Lung (tissue), 12 donors: ENCODE results near the gene VEGFB. TPM values are rescaled to one million over a fixed set of nuclear protein-coding genes. Genes with fewer than 3 reads are reported as not detected.

Source experiments
- ATAC-seq: fragments of 200-7000 bp; cut with Tn5 transposase; one replicate; pipeline ENCODE4 v1.9.1; 2020; ENCODE audit warnings: moderate number of reproducible peaks; ENCODE audit not compliant: insufficient read depth, low FRiP score
- DNase-seq, 3 donors: peaks; one replicate each; pipeline ENCODE4 v3.0.0-alpha.2; 2013 to 2017
- H3K27ac ChIP-seq, 2 donors: one replicate each; pipeline ENCODE4 v1.5.1; 2013; ENCODE audit warnings: mild to moderate bottlenecking in 2 of 2, moderate library complexity in 2 of 2, control low read depth in 1 of 2, inconsistent platforms in 1 of 2, low read depth in 1 of 2, low read length in 1 of 2
- H3K27me3 ChIP-seq, 3 donors: one replicate each; pipeline ENCODE4 v1.5.1; 2013; ENCODE audit warnings: low read length in 2 of 3; ENCODE audit not compliant: control insufficient read depth in 3 of 3, insufficient read depth in 3 of 3
- H3K36me3 ChIP-seq, 4 donors: one replicate each; pipeline ENCODE4 v1.5.1; 2013; ENCODE audit warnings: low read length in 4 of 4, mild to moderate bottlenecking in 1 of 4, moderate library complexity in 1 of 4; ENCODE audit not compliant: control insufficient read depth in 4 of 4, insufficient read depth in 4 of 4
- H3K4me1 ChIP-seq, 5 donors: one replicate each; pipeline ENCODE4 v1.5.1; 2013; ENCODE audit warnings: low read length in 5 of 5, mild to moderate bottlenecking in 2 of 5, moderate library complexity in 1 of 5; ENCODE audit not compliant: control insufficient read depth in 5 of 5, insufficient read depth in 5 of 5
- H3K4me3 ChIP-seq: one replicate; pipeline ENCODE4 v1.5.1; 2013; ENCODE audit warnings: mild to moderate bottlenecking, control low read depth, moderate library complexity
- H3K9ac ChIP-seq, 2 donors: one replicate each; pipeline ENCODE4 v1.5.1; 2013; ENCODE audit warnings: low read length in 2 of 2, control low read depth in 1 of 2; ENCODE audit not compliant: insufficient read depth in 1 of 2
- H3K9me3 ChIP-seq, 4 donors: one replicate each; pipeline ENCODE4 v1.5.1; 2013; ENCODE audit warnings: low read length in 3 of 4, mild to moderate bottlenecking in 1 of 4, moderate library complexity in 1 of 4; ENCODE audit not compliant: control insufficient read depth in 4 of 4, insufficient read depth in 3 of 4
- WGBS, 2 donors: extraction: QIAGEN DNeasy Blood & Tissue Kit; methylation state at CpG; one replicate each; pipeline ENCODE4 v1.1.7; 2013; 5-methylcytosine and 5-hydroxymethylcytosine counted together
- polyA plus RNA-seq, 2 donors: library from polyadenylated mRNA; stranded (reverse); fragments of 200-250 nt; gene quantifications; one replicate each; pipeline ENCODE4 v1.2.1, GENCODE V29; 2013
- total RNA-seq, 2 donors: library from RNA; depleted of rRNA in 1 of 2; stranded (reverse); fragments of >200 nt in 1 of 2; gene quantifications; one replicate each; pipeline ENCODE4 v1.2.1, GENCODE V29; 2014 to 2021
- TF ChIP-seq, protein P1 (sequence below): IDR thresholded peaks from 2 replicates; pipeline ENCODE4 v1.5.1; 2012; ENCODE audit warnings: mild to moderate bottlenecking; ENCODE audit errors: control extremely low read depth, extremely low read depth
- donor health status: control.
- donor health status: control.
- donor health status: Bipolar disorder and iron deficiency.
- donor health status: healthy.
- donor health status: DM: yes; HTN: yes; CAD: no.

The VEGFB gene
- total and polyA plus RNA-seq, 4 donors = 37.8 to 124 (median 79.4) TPM

DNA sequence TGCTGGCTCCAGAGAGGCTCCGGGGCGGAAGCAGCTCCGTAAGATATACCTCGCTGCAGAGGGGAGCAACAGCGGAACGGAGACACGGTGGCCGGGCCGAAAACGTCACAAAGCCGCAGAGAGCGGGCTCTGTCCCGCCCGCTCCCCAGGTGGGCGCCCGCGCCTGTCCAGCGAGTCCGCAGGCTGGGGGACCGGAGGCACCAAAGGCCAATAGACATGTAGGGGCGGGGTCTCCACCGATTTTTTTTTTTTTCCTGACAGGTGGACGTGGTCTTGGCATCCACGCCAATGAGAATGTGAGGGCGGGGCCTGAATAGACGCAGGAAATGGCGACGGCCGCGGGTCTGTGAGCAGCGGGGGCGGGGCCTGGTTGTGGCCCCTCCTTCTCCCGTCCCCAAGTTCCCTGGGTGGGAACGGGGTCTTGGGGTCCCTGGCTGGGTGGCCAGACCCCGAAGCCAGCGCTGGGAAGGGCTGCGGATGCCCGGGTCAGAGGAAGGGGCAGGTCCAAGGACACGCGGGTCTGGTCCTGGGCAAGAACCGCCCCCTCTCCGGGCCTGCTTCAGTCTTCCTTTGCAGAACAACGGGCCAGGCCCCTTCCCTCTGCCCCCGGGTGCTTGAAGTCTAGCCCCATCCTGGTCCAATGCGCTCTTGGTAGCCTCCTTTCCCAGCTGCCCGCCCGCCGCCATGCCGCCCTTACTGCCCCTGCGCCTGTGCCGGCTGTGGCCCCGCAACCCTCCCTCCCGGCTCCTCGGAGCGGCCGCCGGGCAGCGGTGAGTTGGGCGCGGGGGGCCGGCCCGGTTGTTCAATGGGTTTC is 4.0 kb upstream of the VEGFB start, which contains the start of gene DNAJC4:
Gene DNAJC4 (plus strand): TSS at position 378 of the 814 bp plus-strand sequence. CDS start 307 bp downstream, at position 685.
- no peaks in the 10 kb centered on the region for H3K27me3 ChIP-seq
- H3K27ac ChIP-seq = peak within 1 kb of the TSS; percentile 90 to 95
- H3K4me1 ChIP-seq = peaks cover 0 to 43% (median 9%) of the 10 kb centered on the region in 5 donors
- H3K9ac ChIP-seq = peak within 1 kb of the TSS; percentile 55 to 78
- 0 to 1% methylated on average over 62 of the region's 62 CpGs for WGBS, 2 donors
- H3K4me3 ChIP-seq = peak within 1 kb of the TSS; percentile 37
- DNase-seq (peak; percentile 94 to 96 (median 95)), ATAC-seq (peak; percentile 51)
- H3K9me3 ChIP-seq = no peaks in the 10 kb centered on the region
- H3K36me3 ChIP-seq = no peaks in the 10 kb centered on the region
- TF ChIP-seq, protein P1, sequence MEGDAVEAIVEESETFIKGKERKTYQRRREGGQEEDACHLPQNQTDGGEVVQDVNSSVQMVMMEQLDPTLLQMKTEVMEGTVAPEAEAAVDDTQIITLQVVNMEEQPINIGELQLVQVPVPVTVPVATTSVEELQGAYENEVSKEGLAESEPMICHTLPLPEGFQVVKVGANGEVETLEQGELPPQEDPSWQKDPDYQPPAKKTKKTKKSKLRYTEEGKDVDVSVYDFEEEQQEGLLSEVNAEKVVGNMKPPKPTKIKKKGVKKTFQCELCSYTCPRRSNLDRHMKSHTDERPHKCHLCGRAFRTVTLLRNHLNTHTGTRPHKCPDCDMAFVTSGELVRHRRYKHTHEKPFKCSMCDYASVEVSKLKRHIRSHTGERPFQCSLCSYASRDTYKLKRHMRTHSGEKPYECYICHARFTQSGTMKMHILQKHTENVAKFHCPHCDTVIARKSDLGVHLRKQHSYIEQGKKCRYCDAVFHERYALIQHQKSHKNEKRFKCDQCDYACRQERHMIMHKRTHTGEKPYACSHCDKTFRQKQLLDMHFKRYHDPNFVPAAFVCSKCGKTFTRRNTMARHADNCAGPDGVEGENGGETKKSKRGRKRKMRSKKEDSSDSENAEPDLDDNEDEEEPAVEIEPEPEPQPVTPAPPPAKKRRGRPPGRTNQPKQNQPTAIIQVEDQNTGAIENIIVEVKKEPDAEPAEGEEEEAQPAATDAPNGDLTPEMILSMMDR = no peak

DNA sequence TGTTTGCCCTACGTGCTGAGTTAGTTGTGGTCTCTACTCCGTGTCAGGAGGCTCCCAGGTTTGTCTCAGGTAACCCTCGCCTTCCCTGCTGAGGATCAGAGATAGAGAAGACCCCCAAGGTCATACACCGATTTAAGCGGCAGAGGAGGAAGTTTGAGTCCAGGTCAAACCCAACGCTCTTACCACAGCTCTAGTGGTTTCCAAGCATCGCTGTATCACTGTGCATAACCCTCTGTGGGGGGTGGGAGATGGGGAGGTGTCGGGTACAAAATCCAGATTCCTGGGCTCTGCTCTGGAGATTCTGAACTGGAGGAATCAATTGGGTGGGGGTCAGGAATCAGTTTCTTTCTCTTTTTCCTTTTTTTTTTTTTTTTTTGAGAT is 3.4 kb upstream of the VEGFB start:
- TF ChIP-seq, protein P1 = no peak

DNA sequence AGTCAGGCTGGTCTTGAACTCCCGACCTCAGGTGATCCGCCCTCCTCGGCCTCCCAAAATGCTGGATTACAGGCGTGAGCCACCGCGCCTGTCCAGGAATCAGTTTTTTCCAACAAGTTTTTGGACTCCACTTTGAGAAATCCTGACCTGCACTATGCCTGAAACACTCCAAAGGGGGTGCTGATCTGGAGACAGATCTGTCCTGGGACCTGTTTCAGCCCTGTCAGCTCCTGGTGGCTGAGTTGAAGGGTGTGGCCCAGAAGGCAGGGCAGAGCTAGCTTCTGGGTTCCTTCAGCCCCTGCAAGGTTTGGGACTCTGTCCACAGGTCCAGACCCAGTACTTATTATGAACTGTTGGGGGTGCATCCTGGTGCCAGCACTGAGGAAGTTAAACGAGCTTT is 2.8 kb upstream of the VEGFB start:
- Histone ChIP-seq H3K4me3 (no peak overlapping the region), H3K9me3 (no peaks in the 10 kb centered on the region), H3K36me3 (no peaks in the 10 kb centered on the region), H3K4me1 (peaks cover 0 to 41% (median 9%) of the 10 kb centered on the region in 5 donors), H3K27ac (peak overlapping the region in 1 of 2 donors; percentile 44), H3K9ac (no peak overlapping the region), H3K27me3 (no peaks in the 10 kb centered on the region)
- 82 to 88% methylated on average over 7 of the region's 7 CpGs for WGBS, 2 donors
- DNase-seq = no peak
- ATAC-seq = no peak
- TF ChIP-seq, protein P1 = no peak

More for the DNA sequence above, 3.4 kb upstream of the VEGFB start:
- ATAC-seq (no peak), DNase-seq (peak in 1 of 3 donors; percentile 28)
- Histone ChIP-seq H3K9ac (peak overlapping the region; percentile 55 to 69), H3K9me3 (no peaks in the 10 kb centered on the region), H3K4me1 (peaks cover 0 to 43% (median 9%) of the 10 kb centered on the region in 5 donors), H3K4me3 (peak overlapping the region; percentile 37), H3K27me3 (no peaks in the 10 kb centered on the region), H3K27ac (peak overlapping the region; percentile 90 to 95), H3K36me3 (no peaks in the 10 kb centered on the region)
- 5 to 8% methylated on average over 8 of the region's 8 CpGs for WGBS, 2 donors
